Measurements from ENCODE around the gene ADD1.
A peak's percentile ranks its signal among the peaks of the same experiment; 100 is the strongest.

Gene ADD1

DNA sequence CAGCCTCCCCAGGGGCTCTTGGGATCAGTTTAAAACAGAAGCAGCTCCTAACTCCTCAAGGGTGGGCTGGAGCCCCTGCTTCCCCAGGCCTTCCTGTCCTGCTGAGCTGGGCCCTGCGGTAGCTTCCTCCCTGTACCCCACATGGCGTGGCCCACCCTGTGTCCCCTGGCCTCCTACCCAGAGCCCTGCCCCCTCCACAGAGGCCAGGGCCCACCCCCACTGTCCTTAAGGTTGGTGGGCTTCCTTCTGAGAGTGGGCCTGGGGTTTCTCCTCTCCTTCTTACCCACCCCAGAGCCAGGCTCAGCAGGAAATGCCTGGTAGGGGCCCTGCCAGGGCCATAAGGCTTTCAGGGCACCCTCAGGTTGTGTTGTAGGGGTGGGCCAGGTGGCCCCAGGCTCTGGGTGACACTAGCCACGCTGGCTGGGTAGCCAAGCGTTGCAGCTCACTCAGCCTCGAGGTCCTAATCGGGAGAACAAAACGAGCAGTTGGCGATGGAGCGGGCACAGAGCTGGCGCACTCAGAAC is 39.1 kb upstream of the ADD1 start:
- no peak for DNase-seq
- TF ChIP-seq, protein P1, sequence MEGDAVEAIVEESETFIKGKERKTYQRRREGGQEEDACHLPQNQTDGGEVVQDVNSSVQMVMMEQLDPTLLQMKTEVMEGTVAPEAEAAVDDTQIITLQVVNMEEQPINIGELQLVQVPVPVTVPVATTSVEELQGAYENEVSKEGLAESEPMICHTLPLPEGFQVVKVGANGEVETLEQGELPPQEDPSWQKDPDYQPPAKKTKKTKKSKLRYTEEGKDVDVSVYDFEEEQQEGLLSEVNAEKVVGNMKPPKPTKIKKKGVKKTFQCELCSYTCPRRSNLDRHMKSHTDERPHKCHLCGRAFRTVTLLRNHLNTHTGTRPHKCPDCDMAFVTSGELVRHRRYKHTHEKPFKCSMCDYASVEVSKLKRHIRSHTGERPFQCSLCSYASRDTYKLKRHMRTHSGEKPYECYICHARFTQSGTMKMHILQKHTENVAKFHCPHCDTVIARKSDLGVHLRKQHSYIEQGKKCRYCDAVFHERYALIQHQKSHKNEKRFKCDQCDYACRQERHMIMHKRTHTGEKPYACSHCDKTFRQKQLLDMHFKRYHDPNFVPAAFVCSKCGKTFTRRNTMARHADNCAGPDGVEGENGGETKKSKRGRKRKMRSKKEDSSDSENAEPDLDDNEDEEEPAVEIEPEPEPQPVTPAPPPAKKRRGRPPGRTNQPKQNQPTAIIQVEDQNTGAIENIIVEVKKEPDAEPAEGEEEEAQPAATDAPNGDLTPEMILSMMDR (IDR thresholded peaks at IDR 0.05): no peak
- no peaks in the 10 kb centered on the region for H3K36me3 ChIP-seq
- H3K27me3 ChIP-seq: no peaks in the 10 kb centered on the region
- H3K4me3 ChIP-seq: no peak overlapping the region
- H3K9me3 ChIP-seq: no peaks in the 10 kb centered on the region
- peaks cover 0 to 76% (median 38%) of the 10 kb centered on the region in 4 donors for H3K4me1 ChIP-seq
- intact Hi-C loops (cut with DNase I; ENCODE audit: low total_unique reads): no loop called here
- no peak overlapping the region for H3K27ac ChIP-seq

DNA sequence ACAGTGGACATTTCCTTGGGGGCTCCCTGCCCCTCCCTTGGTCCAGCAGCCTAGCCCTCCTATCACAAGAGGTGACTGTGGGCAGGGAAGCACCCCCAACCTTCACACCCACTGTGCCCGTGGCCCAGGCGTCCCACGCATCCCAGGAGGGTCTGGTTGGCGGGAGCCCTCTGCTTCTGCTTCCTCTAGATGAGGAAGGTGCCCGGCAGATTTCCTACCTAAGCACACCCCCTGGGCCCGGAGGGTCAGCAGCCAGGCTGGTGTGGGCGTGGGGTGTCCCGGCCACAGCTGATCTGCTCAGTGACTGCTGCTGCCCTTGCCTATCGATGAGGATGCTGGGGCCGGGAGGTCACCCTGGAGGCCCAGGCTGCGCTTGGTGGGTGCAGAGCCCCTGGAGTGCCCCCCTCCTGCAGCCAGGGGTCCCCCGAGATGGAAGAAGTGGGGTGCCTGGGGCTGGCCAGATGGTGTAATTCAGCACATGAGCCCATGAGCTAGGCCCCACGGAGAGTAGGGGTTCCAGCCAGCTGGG is 38.6 kb upstream of the ADD1 start:
- H3K4me3 ChIP-seq: no peak overlapping the region
- peak in 1 of 2 donors; percentile 56 for DNase-seq

GRCh38 chr4:2805712-2806389 is 37.8 kb upstream of the ADD1 start:
- TF ChIP-seq, protein P1 (IDR thresholded peaks at IDR 0.05): no peak
- peak in 1 of 2 donors; percentile 67 for DNase-seq
- H3K27me3 ChIP-seq: no peaks in the 10 kb centered on the region
- H3K9me3 ChIP-seq: no peaks in the 10 kb centered on the region
- intact Hi-C loops (cut with DNase I; ENCODE audit: low total_unique reads): no loop called here
- H3K4me3 ChIP-seq: no peak overlapping the region
- H3K27ac ChIP-seq: peak overlapping the region in 1 of 2 donors; percentile 23
- H3K4me1 ChIP-seq: peaks cover 0 to 62% (median 27%) of the 10 kb centered on the region in 4 donors
- H3K36me3 ChIP-seq: no peaks in the 10 kb centered on the region

More for the DNA sequence above, 38.6 kb upstream of the ADD1 start:
- TF ChIP-seq, protein P1 (IDR thresholded peaks at IDR 0.05): no peak
- Histone ChIP-seq H3K36me3 (no peaks in the 10 kb centered on the region), H3K9me3 (no peaks in the 10 kb centered on the region), H3K4me1 (peaks cover 0 to 70% (median 35%) of the 10 kb centered on the region in 4 donors), H3K27ac (no peak overlapping the region), H3K27me3 (no peaks in the 10 kb centered on the region)
- intact Hi-C loops (cut with DNase I; ENCODE audit: low total_unique reads): no loop called here

- TF ChIP-seq, protein P1 (IDR thresholded peaks at IDR 0.05): no peak
- Histone ChIP-seq H3K4me1 (peaks cover 0 to 62% (median 24%) of the 10 kb centered on the region in 4 donors), H3K4me3 (no peak overlapping the region), H3K9me3 (no peaks in the 10 kb centered on the region), H3K27ac (peak overlapping the region in 1 of 2 donors; percentile 23), H3K27me3 (no peaks in the 10 kb centered on the region), H3K36me3 (no peaks in the 10 kb centered on the region)
- intact Hi-C loops (cut with DNase I; ENCODE audit: low total_unique reads): no loop called here
- DNase-seq: peak in 1 of 2 donors; percentile 74
Observed at GRCh38 chr4:2806390-2807355, 37.0 kb upstream of the ADD1 start.

GRCh38 chr4:2807571-2807970 is 36.1 kb upstream of the ADD1 start:
- no peak overlapping the region for H3K4me3 ChIP-seq
- H3K36me3 ChIP-seq: no peaks in the 10 kb centered on the region
- peaks cover 0 to 59% (median 22%) of the 10 kb centered on the region in 4 donors for H3K4me1 ChIP-seq
- TF ChIP-seq, protein P1 (IDR thresholded peaks at IDR 0.05): no peak
- H3K27me3 ChIP-seq: no peaks in the 10 kb centered on the region
- intact Hi-C loops (cut with DNase I; ENCODE audit: low total_unique reads): no loop called here
- no peak overlapping the region for H3K27ac ChIP-seq
- H3K9me3 ChIP-seq: no peaks in the 10 kb centered on the region
- no peak for DNase-seq
